NCI-H526 (cell line): ENCODE results near the gene LCE3B.

Experiments
- DNase-seq, 2 experiments: peaks; one replicate each; lab custom pipeline; 2025; lab: John Stamatoyannopoulos, UW

Gene LCE3B

DNA sequence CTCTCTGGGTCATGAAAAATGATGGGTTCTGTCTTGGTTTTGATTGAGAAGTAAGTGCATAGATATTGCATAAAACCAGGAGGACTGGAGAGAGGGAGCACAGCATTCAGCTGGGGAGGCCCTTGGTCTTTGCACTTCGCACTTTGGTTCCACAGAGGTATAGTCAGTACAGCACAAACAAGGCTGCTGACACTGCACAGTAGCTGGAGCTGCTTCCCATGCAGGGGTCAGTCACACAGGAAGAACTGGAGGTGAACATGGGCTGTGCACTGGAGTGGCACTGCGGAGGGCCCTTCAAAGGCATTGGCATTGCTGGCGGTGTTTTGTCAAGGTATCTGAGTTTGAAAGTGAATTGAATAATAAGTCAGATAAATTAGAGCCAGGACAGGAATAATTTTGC, 45.0 kb downstream of the LCE3B start:
- DNase-seq, result no peak

DNA sequence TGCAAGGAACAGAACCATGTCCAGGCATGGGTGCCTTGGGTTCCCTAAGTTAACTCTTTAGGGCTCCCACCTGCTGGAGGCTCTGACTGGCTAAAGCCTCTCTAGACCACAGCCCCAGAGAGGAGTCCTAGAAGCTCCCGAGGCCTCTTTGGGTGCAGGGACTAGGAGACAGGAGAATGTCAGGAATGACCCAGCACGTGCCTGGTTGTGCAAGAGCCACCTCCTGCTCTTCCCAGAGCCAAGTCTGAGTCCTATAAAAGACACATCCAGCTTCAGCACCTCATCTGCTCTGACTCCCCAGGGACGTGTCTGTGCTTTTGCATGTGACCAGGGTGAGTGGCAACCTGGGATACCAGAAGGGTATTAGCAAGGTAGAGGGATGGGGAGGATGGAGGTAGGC, 49.5 kb downstream of the LCE3B start, which contains the start of gene LCE2D:
Gene LCE2D (plus strand): TSS at position 283 of the 400 bp plus-strand sequence. CDS start 726 bp downstream, outside the sequence.
- no peak for DNase-seq
